Adipose tissue (tissue), 3 donors: Measurements from ENCODE around the gene DCP1B. TPM values are rescaled to one million over a fixed set of nuclear protein-coding genes. Genes with fewer than 3 reads are reported as not detected.

Source experiments
- H3K27ac ChIP-seq: one replicate; pipeline ENCODE4 v1.5.1; 2013; ENCODE audit warnings: low read depth, low read length
- WGBS, 3 donors: extraction: QIAGEN DNeasy Blood & Tissue Kit; methylation state at CpG; one replicate each; pipeline ENCODE4 v1.1.7; 2013; 5-methylcytosine and 5-hydroxymethylcytosine counted together
- polyA plus RNA-seq, 3 donors: library from polyadenylated mRNA; stranded (reverse); fragments of 200-250 nt; gene quantifications; one replicate each; pipeline ENCODE4 v1.2.3, GENCODE V29; 2013
- donor health status: healthy with polysubstance abuse.
- donor health status: Bipolar disorder and iron deficiency.
- donor health status: healthy.

Gene DCP1B
- polyA plus RNA-seq, 3 donors, result 4.9 to 8.0 (median 5.8) TPM

DNA sequence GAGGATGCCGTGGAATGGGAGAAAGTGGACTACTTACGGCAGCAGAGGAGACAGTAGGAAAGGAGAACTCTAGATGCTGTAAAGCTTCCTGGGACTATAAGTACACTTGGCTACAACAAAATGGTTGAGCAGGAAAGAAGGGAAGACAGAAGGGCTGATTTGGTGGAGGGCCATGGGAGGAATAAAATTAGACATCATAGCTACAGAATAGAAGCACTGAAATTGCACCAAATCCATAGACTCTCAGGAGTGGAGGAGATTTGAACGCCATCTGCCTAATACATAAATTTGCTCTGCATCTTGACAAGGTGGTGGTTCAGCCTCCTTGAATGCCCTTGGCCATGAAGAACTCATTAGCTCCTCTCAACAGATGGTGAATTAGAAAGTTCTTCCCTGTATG is 16.3 kb upstream of the DCP1B start:
- no peak overlapping the region for H3K27ac ChIP-seq
- 93 to 100% (median 94%) methylated on average over 3 of the region's 3 CpGs for WGBS, 3 donors

DNA sequence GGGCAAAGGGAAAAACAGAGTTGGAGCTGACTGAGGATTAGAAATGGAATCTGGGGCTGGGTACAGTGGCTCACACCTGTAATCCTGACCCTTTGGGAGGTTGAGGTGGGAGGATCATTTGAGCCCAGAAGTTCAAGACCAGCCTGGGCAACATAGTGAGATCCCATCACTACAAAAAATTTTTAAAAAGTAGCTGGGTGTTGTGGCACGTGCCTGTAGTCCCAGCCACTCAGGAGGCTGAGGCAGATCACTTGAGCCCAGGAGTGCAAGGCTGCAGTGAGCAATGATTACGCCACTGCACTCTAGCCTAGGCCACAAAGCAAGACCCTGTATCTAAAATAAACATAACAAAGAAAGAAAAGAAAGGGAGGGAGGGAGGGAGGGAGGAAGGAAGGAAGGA is 14.9 kb upstream of the DCP1B start:
- H3K27ac ChIP-seq, result no peak overlapping the region
- 67 to 94% (median 86%) methylated on average over 2 of the region's 2 CpGs for WGBS, 3 donors

- 79 to 91% (median 83%) methylated on average over 7 of the region's 7 CpGs for WGBS, 3 donors
Measured at GRCh38 chr12:2018391-2018790, 14.1 kb upstream of the DCP1B start.

DNA sequence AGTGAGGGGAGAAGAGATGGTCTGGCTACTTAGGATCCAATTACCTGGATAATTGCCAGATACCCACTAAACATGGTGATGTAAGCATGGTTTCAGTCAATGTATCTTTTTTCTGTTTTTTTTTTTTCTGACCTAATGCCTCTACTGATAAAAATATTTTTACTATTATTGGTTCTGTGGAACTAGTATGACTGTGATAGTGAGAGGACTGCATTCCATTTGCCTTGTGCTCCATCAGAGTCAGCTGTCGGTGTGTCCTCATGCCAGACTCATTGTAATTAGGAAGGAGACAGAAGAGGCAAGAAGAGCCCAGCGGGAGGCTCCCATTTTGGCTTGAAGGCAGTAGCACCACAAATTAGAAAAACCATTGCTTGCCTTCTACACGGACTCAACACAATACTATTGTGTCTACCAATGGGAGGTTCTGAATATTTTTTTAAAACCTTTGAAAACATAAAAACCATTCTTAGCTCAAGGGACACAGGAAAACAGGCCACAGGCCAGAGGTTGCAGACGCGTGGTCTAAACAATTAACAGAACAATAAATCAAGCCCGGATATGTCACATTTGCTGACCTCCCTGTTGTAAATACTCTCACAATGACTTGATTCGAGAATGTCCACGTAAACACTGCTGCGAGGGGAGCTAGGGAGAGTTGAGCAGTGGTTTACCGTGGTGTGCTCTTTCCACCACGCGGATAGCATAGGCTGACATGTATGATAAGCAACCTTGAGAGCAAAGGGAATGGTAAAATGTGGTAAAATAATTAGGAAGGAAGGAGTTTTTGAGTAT is 13.5 kb upstream of the DCP1B start:
- no peak overlapping the region for H3K27ac ChIP-seq
- WGBS, 3 donors, result 49 to 65% (median 57%) methylated on average over 12 of the region's 12 CpGs

More at GRCh38 chr12:2018391-2018790, 14.1 kb upstream of the DCP1B start:
- no peak overlapping the region for H3K27ac ChIP-seq

- 86 to 90% (median 90%) methylated on average over 9 of the region's 9 CpGs for WGBS, 3 donors
- H3K27ac ChIP-seq, result no peak overlapping the region
Measured at GRCh38 chr12:2016862-2017545, 12.7 kb upstream of the DCP1B start.

GRCh38 chr12:2014231-2014630 is 10.0 kb upstream of the DCP1B start:
- 78 to 87% (median 86%) methylated on average over 4 of the region's 4 CpGs for WGBS, 3 donors

GRCh38 chr12:2013527-2014223 is 9.4 kb upstream of the DCP1B start:
- H3K27ac ChIP-seq, result no peak overlapping the region
- 40 to 48% (median 41%) methylated on average over 4 of the region's 4 CpGs for WGBS, 3 donors

More at GRCh38 chr12:2014231-2014630, 10.0 kb upstream of the DCP1B start:
- no peak overlapping the region for H3K27ac ChIP-seq

GRCh38 chr12:2013086-2013485 is 8.8 kb upstream of the DCP1B start:
- H3K27ac ChIP-seq, result no peak overlapping the region
- WGBS, 3 donors, result 81 to 87% (median 85%) methylated on average over 3 of the region's 3 CpGs

- WGBS, 3 donors, result 63 to 88% (median 86%) methylated on average over 7 of the region's 7 CpGs
- no peak overlapping the region for H3K27ac ChIP-seq
Measured at GRCh38 chr12:2011643-2012607, 7.7 kb upstream of the DCP1B start.

- H3K27ac ChIP-seq, result no peak overlapping the region
Measured at GRCh38 chr12:2009623-2010022, 5.4 kb upstream of the DCP1B start.

DNA sequence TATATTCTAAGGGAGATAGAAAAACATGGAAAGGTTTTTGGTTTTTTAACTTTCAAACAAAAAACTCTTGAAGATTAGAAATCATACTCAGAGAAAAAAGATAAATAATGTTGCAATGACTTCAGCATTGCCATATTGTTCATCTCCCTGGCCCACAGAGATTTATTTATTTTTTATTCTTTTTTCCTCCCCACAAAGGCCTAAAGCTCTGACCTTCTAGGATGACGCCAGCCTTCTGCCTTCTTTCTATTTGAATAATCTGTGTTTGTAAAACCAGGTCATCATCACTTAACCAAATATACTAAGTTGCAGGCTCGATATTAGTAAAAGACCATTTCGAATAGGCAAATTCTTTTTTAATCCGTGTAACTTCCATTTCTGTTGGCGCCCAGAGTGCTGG is 4.4 kb upstream of the DCP1B start:
- WGBS, 3 donors, result 72 to 87% (median 79%) methylated on average over 5 of the region's 5 CpGs
- no peak overlapping the region for H3K27ac ChIP-seq

More at GRCh38 chr12:2009623-2010022, 5.4 kb upstream of the DCP1B start:
- WGBS, 3 donors, result 39 to 49% (median 41%) methylated on average over 1 of the region's 1 CpG

DNA sequence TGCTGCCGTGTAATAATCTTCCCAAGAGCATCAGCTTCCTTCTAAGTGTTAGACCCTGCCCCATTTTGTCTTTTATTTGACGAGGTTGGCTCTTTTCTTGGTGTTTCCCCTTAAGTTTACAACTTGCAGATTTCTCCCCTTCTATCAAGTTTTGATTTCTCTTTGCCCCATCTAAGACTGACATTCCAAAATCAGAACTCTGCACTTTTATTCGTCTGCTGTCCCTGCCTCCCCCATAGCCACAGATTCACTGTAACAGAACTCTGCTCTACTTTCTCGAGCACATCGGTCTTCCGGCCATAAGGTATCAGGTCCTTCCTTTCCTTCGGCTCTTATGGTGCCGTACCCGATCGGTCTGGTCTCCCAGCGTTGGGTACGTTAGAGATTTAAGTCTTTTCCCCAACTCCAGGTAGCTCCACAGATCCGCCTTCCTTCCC is 563 bp downstream of the DCP1B start:
- H3K27ac ChIP-seq, result peak overlapping the region; percentile 41
- WGBS, 3 donors, result 0 to 1% (median 0%) methylated on average over 13 of the region's 13 CpGs

GRCh38 chr12:1995205-1995896 is 8.9 kb downstream of the DCP1B start:
- no peak overlapping the region for H3K27ac ChIP-seq
- WGBS, 3 donors, result 93 to 95% (median 94%) methylated on average over 4 of the region's 4 CpGs

DNA sequence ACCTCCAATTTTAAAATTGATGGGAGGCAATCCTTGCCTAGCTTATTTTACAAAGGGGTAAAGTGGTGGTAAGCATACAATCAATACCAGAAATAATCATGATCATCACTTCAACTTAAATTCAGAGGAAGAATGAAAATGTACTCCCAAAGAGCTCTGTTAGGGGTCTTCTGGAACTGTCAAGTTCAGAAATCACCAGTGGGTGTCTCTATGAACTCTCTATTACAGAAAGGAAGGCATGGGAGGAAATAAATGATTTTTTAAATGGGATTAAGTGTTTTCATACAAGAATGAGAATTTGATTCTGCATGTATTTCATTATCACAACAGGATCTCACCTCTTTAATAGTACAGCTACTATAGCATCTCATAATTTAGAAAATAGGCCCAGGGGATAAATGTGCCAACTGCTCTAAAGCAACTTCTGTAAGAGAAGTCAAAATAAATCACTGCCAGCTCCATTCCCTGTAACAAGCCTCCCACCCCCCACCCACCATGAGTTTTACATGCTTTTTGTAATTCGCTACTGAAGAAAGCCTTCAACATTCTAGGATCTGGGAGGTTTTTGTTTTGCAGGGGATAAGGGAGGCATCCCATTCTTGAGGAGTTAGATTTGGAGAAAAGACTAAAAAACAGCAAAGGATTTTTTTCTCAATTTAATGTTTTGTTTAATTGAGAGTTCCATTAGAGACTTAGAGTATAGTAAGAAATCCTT is 9.7 kb downstream of the DCP1B start:
- H3K27ac ChIP-seq, result no peak overlapping the region
- WGBS, 3 donors, result 94 to 98% (median 96%) methylated on average over 1 of the region's 1 CpG

DNA sequence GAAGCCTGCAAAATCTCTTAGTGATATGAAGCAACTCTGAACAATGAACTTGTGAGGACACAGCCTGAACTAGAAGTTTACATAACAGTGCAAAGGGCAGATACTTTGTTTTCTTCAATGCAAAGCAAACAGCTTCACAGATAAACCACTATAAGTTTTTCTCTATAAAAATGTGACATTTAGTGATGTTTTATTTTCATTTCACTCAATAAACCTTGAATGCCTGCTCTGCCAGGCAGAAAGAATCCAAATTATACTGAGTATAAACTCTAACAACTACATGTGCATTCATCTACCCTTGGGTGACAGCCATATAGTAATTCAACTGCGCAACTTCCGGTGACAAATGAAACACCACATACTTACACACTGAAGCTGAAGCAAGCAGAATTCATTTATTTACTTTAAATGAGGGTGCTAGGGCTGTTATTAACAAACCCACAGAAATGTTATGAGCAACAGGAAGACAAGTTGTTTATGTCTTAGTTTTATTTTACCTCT is 10.3 kb downstream of the DCP1B start:
- H3K27ac ChIP-seq, result no peak overlapping the region
- 72 to 84% (median 76%) methylated on average over 2 of the region's 2 CpGs for WGBS, 3 donors

DNA sequence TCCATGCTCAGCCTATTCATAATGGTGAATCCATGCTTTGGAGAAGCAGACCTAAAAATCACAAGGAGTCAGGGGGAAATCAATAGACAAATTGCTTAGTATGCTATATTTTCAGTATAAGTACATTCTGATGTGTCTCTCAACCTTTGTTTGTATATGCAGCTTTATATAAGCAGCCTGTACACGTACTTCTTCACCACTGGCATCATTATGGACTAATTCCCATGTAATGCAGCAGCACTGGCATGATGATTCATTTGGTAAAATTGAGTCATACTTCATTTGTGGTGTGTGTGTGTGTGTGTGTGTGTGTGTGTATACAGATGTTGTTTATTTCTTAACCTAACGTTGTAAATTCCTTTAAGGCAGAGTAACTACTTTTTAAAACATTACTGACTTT is 10.9 kb downstream of the DCP1B start:
- H3K27ac ChIP-seq, result no peak overlapping the region
- WGBS, 3 donors, result 41 to 61% (median 58%) methylated on average over 2 of the region's 2 CpGs

GRCh38 chr12:1992732-1993131 is 11.5 kb downstream of the DCP1B start:
- WGBS, 3 donors, result 93 to 96% (median 94%) methylated on average over 3 of the region's 3 CpGs

More at GRCh38 chr12:1992732-1993131, 11.5 kb downstream of the DCP1B start:
- no peak overlapping the region for H3K27ac ChIP-seq
